NOMO-1 treated with DMSO at 0.1 percent for 48 hours (cell line): ENCODE measurements around the gene CIZ1.

ENCODE experiments used
- DNase-seq: peaks from one replicate; lab custom pipeline; 2025; ENCODE audit not compliant: unreplicated experiment; lab: John Stamatoyannopoulos, UW

The CIZ1 gene

GRCh38 chr9:128163523-128164306, 27.7 kb downstream of the CIZ1 start:
- no peak for DNase-seq

GRCh38 chr9:128163027-128163515, 28.3 kb downstream of the CIZ1 start:
- no peak for DNase-seq

DNA sequence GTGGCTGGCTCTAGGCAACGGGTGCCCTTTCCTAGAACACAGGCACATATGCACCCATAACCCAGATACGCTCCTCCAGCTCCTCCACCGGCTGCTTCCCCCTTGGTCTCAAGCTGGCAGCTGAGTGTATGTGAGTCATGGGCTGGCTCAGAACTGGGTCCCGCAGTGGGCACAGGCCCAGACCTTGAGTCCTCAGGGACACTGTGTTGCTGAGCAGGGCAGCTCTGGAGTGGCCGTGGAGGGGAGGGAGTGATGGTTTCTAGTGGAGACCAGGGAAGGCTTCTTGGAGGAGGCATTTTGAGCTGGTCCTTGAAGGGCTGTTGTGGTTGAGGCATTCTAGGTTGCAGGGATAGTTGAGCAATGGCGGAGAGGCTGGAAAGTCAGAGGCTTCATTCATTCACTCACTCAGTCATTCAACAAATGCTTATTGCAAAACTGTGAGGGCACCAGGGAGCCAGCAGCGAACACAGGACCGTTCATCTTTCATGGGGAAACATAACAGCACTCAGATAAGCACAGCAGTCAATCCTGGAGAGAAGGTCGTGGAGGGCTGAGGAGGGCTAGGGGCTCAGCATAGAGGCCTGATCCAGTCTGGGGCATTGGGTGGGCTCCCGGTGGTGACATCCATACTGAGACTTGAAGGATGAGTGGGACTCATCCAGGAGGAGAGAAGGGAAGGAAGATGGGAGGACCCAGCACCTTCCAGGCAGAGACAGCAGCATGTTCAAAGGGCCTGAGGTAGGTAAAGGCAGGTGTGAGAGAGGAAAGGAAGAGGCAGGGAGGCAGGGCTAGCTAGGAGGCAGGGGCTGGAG, 29.0 kb downstream of the CIZ1 start:
- no peak for DNase-seq

DNA sequence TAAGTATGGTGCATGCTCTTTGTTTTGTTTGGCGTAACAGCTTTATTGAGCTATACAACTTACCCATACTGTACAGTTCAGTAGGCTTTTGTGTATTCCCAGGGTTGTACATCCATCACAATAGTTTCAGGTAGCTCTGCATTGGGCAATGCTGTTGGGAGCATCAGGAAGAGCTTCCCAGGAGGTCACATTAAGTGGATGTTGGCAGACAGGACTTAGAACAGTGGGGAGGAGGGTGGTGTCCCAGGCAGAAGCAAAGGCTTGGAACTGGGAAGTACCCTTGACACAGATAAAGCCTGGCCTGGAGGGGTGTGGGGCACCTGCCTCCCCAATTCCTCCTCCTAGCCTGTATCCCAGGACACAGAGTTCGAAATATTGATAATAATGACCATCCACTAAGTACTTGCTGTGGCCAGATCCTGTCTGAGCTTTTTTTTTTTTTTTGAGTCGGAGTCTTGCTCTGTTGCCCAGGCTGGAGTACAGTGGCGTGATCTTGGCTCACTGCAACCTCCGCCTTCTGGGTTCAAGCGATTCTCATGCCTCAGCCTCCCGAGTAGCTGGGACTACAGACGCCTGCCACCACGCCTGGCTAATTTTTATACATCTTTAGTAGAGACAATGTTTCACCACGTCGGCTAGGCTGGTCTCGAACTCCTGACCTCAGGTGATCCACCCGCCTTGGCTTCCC, 30.0 kb downstream of the CIZ1 start:
- no peak for DNase-seq

GRCh38 chr9:128160603-128160987, 30.8 kb downstream of the CIZ1 start:
- DNase-seq: no peak

- DNase-seq: peak; percentile 87
Observed at GRCh38 chr9:128159784-128160602, 31.4 kb downstream of the CIZ1 start, which contains the start of gene BBLN. Gene BBLN (plus strand): TSS chr9:128160265. CDS start chr9:128160408, 143 bp downstream.

DNA sequence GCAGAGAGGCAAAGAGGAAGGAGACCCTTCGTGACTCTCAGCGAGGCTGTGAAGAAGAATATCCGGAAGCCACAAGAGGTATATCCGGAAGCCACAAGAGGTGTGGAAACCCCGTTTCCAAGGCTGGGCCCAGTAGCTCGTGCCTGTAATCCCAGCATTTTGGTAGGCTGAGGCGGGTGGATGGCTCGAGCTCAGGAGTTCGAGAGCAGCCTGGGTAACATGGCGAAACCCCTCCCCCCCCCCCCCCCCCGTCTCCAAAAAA, 31.9 kb downstream of the CIZ1 start:
- DNase-seq: peak; percentile 84

GRCh38 chr9:128155736-128156500, 35.5 kb downstream of the CIZ1 start:
- DNase-seq: no peak

DNA sequence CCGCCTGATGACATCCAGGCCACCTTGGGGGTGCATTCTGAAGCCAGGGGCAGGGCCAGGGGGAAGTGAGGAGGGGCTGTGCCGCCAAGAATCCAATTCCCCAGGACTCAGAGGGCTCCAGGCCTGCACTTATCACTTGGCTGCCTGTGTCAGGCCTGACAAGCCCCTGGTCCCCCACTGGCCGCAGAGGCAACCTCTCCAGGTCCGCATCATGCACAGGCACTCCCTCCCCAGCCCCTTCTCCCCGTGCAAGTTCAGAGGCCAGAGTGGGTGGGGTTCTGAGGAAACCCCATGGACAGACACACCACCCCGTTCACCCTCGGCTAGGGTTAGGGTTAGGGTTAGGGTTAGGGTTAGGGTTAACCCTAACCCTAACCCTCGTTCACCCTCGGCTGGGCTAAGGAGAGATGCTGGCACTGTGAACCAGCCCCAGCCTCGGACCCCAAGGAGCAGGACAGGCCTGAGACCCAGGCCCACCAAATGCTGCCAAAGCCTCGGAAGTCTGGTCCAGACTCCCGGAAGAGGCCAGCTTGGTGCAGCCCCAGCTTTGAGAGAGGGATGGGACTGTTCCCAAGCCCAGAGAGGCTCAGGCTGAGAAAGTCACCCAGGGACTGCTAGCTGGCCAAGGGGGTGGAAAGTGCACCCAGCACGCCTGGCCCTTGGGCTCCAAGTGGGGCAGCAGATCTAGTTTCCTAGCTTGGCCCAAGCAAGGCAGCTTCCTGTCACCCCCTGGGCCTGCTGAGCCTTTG, 37.3 kb downstream of the CIZ1 start:
- no peak for DNase-seq

DNA sequence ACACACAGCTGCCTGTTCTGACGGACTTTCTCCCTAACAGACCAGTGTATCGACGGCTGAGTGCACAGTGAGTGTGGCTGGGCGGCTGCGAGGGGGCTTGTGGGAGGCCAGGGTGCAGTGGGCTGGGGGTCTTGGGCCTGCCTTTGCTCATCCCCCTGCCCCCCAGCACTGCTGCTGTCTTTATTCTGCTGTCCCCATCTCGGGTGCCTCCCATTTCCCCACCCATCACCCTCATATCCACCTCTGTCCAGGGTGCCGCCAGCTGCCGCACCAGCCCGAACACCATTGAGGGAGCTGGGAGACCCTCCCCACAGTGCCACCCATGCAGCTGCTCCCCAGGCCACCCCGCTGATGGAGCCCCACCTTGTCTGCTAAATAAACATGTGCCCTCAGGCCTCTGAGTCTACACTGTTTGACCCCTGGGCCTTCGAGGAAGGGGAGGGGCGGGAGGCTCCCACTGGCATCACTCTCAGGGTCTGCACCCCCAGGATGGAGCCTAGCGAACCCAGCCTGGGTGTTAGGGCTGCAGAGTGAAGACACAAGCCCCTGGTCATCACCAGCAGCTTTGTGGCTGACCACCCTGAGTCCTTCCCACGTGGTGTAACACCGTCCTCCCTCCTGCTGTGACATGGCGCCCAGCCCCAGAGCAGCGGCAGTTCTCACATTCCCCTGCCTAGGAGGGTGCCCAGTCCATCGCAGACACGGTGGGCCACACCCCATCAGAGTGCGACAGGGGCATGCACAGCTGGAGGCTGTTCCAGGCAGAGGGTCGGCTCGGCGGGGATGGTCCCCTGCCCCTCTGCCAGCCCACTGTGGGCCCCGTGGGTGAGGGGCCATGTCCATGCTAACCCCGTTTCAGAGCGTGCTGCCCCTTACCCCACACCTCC, 38.1 kb downstream of the CIZ1 start:
- no peak for DNase-seq

DNA sequence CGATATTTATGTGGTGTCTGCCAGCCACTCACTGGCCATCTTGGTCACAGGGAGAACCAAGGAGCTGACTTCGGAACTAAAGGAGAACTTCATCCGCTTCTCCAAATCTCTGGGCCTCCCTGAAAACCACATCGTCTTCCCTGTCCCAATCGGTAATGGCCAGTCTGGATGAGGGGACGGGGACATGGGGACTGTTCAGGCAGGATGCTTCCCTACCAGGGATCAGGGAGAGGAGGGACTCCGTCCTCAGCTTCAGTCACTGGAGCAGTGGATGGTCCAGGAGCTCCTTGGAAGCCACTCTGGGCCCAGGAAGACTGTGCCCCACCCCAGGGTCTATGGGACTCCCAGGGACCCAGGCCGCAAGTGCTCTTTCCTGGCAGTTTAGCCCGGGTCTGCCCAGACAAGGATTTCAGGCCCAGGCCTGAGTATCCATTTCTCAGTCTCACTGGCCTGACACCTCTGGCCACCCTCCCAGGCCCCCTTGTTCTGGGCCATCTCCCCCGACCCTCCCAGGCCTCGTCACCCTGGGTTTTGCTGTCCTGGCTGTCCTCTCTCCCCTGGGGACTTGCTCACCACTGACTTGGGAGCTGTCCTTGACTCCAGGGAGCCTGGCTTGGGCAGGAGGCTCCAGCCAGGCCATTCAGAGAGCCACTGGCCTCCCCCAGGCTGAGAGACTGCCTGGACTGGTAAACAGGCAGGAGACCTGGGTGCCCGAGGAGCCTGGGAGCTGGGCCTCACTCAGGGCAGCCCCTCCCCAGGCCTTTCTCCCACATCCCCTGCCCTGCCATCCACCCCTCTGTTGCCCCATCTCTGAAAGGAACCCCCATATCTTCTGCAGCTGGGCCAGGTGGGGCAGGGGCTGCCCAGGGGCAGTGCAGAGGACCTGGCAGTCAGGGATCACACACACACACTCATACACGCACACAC, 39.0 kb downstream of the CIZ1 start:
- DNase-seq: no peak

- no peak for DNase-seq
Observed at GRCh38 chr9:128151309-128152132, 39.9 kb downstream of the CIZ1 start.

DNA sequence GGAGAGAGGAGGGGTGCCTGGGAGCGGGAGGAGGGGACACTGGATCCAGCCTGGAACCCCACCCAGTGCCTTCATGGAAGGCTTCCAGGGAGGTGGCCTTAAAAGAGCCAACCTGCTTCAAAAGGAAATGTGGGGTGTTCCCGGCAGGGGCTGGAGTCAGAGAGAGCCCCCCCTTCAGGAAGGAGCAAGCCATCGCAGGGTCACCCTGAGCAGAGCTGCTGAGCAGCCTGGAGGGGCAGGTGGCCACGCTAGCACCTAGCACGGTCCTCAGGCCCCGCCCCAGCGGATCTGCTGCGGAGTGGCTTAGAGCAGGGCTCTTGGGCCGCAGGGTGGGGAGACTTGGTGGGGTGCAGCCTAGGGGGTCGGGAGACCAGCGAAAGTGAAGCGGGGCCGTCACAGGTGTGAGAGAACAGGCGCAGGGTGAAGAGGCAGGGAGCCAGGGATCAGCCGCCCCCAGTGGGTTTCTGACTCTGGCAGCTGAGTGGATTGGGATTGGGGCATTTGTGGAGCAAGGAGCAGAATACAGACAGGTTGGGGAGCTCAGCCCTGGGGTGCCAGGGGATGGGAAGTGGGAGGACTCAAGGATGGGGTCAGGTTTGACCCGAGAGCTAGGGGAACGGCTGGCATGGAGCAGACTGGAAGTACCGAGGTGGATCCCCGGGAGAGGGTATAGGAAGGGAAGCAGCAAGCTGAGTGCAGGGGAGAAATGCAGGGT, 40.6 kb downstream of the CIZ1 start:
- peak; percentile 10 for DNase-seq

- no peak for DNase-seq
Observed at GRCh38 chr9:128149951-128150593, 41.3 kb downstream of the CIZ1 start.

DNA sequence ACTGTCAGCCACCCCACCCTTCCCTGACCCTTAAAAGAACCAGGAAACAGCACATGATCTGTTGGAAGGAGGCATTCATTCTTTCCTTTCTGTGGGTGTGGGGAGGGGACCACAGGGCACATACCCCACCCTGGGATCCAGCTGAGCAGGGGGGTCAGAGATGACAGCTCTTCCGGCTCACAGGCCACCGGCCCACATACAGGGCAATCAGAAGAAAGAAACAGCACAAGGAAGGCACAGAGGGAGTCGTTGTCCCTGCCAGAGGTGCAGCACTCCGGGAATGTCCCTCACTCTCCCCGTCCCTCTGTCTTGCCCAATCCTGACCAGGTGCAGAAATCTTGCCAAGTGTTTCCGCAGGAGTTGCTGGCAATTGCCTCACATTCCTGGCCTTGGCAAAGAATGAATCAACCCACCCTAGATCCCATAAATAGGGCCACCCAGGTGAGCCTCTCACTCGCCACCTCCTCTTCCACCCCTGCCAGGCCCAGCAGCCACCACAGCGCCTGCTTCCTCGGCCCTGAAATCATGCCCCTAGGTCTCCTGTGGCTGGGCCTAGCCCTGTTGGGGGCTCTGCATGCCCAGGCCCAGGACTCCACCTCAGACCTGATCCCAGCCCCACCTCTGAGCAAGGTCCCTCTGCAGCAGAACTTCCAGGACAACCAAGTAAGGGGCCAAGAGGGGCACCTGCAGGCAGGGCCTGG, 42.2 kb downstream of the CIZ1 start, which contains the start of gene LCN2:
TSS of gene LCN2 (plus strand) at position 453 of the 701 bp plus-strand sequence. CDS start at position 526, 73 bp downstream.
- no peak for DNase-seq
